ENCODE data around the gene SHC2.

SHC2 gene

GRCh38 chr19:422213-422916 lies 38.5 kb downstream of the SHC2 start:
- no peak for TF ChIP-seq CTCF (IDR thresholded peaks at IDR 0.05; ENCODE audit: low read depth, low read length, missing control alignments)
- H3K4me3 ChIP-seq (replicated peaks; ENCODE audit: low read depth, low read length), result no peak overlapping the region

GRCh38 chr19:419721-420515 lies 40.9 kb downstream of the SHC2 start:
- H3K4me3 ChIP-seq (replicated peaks; ENCODE audit: low read depth, low read length), result no peak overlapping the region
- TF ChIP-seq CTCF (IDR thresholded peaks at IDR 0.05; ENCODE audit: low read depth, low read length, missing control alignments), result no peak
- no peak for DNase-seq (ENCODE audit: extremely low read depth, low read depth)

More at GRCh38 chr19:422213-422916, 38.5 kb downstream of the SHC2 start:
- no peak for DNase-seq (ENCODE audit: extremely low read depth, low read depth)

- H3K4me3 ChIP-seq (replicated peaks; ENCODE audit: low read depth, low read length), result no peak overlapping the region
- DNase-seq (ENCODE audit: extremely low read depth, low read depth), result no peak
- TF ChIP-seq CTCF (IDR thresholded peaks at IDR 0.05; ENCODE audit: low read depth, low read length, missing control alignments), result no peak
Observed at GRCh38 chr19:418761-419671, 41.8 kb downstream of the SHC2 start.

GRCh38 chr19:416416-416815 lies 44.4 kb downstream of the SHC2 start:
- H3K4me3 ChIP-seq (replicated peaks; ENCODE audit: low read depth, low read length), result no peak overlapping the region
- TF ChIP-seq CTCF (IDR thresholded peaks at IDR 0.05; ENCODE audit: low read depth, low read length, missing control alignments), result no peak
- DNase-seq (ENCODE audit: extremely low read depth, low read depth), result no peak

- no peak for TF ChIP-seq CTCF (IDR thresholded peaks at IDR 0.05; ENCODE audit: low read depth, low read length, missing control alignments)
- no peak for DNase-seq (ENCODE audit: extremely low read depth, low read depth)
- H3K4me3 ChIP-seq (replicated peaks; ENCODE audit: low read depth, low read length), result no peak overlapping the region
Observed at GRCh38 chr19:415292-415691, 45.5 kb downstream of the SHC2 start.

- H3K4me3 ChIP-seq (replicated peaks; ENCODE audit: low read depth, low read length), result no peak overlapping the region
- DNase-seq (ENCODE audit: extremely low read depth, low read depth), result no peak
- TF ChIP-seq CTCF (IDR thresholded peaks at IDR 0.05; ENCODE audit: low read depth, low read length, missing control alignments), result no peak
Observed at GRCh38 chr19:413756-414420, 46.9 kb downstream of the SHC2 start.
